ENCODE results near the gene VWA5B2. TPM values are rescaled to one million over a fixed set of nuclear protein-coding genes. Genes with fewer than 3 reads are reported as not detected.

Gene VWA5B2
- total and polyA plus RNA-seq, 9 of the 15 experiments (the other 6 are each of a cell fraction or from before 2014, with no cell fraction given): 0.04 TPM; not detected in 8

DNA sequence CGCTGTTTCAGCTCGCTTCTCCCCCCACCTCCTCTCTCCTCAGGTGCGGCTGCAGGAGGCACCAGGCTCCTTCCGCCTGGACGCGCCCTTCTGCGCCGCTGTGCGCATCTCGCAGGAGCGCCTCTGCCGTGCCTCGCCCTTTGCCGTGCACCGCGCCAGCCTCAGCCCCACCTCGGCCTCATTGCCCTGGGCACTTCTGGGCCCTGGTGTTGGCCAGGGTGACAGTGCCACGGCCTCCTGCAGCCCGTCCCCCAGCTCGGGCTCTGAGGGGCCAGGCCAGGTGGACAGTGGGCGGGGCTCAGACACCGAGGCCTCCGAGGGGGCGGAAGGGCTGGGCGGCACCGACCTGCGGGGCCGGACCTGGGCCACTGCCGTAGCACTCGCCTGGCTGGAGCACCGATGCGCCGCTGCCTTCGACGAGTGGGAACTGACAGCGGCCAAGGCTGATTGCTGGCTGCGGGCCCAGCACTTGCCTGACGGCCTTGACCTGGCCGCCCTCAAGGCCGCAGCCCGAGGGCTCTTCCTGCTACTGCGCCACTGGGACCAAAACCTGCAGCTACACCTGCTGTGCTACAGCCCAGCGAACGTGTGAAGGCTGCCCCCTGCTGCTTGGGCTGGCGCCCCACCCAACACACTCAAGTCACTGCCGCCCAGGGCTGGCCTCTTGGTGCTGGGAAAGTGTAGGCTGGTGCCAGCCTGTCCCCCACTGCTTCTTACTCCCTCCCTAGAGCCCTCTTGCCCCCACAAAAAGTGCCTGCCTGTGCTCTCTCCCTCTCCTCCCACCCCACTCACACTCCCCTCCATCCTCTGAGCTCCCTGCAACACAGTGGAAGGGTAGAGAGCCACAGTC is 12.3 kb downstream of the VWA5B2 start (continued):
- TF ChIP-seq, protein P1, sequence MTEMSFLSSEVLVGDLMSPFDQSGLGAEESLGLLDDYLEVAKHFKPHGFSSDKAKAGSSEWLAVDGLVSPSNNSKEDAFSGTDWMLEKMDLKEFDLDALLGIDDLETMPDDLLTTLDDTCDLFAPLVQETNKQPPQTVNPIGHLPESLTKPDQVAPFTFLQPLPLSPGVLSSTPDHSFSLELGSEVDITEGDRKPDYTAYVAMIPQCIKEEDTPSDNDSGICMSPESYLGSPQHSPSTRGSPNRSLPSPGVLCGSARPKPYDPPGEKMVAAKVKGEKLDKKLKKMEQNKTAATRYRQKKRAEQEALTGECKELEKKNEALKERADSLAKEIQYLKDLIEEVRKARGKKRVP (CRISPR knock-in tag; IDR thresholded peaks at IDR 0.05): no peak
- TF ChIP-seq RB1 (IDR thresholded peaks at IDR 0.05; ENCODE audit: low read depth) (peak; percentile 66), HCFC1 (IDR thresholded peaks at IDR 0.05; ENCODE audit: low read depth, low read length) (peak; percentile 44; the same call in 1 of the 2 replicates), ZNF584 (CRISPR knock-in tag; IDR thresholded peaks at IDR 0.05; ENCODE audit: low read depth) (no peak), NRF1 (conservative IDR thresholded peaks at IDR 0.05 in 1 of 2, IDR thresholded peaks at IDR 0.05 in 1 of 2) (peak; percentile 45 to 66), SUPT5H (IDR thresholded peaks at IDR 0.05) (peak; percentile 69; the same call in 1 of the 2 replicates), CCAR2 (IDR thresholded peaks at IDR 0.05; ENCODE audit: low read depth, low read length) (no peak), KLF10 (CRISPR knock-in tag; IDR thresholded peaks at IDR 0.05) (no peak), CBFA2T3 (IDR thresholded peaks at IDR 0.05) (0 out of 2 replicates have a peak, but pooled peaks have one; percentile 8), FOXM1 (IDR thresholded peaks at IDR 0.05; ENCODE audit: low read depth) (no peak), FOXM1 (CRISPR knock-in tag; IDR thresholded peaks at IDR 0.05; ENCODE audit: low read depth) (no peak), CBX1 (IDR thresholded peaks at IDR 0.05; ENCODE audit: low read depth) (no peak), ARID1B (IDR thresholded peaks at IDR 0.05) (peak; percentile 38; the same call in 1 of the 2 replicates), GABPB1 (CRISPR knock-in tag; IDR thresholded peaks at IDR 0.05) (peak; percentile 48; the same call in 1 of the 2 replicates), SP2 (IDR thresholded peaks at IDR 0.05; ENCODE audit: extremely low read depth, low read depth, low read length, poor library complexity, severe bottlenecking) (no peak), RAD21 (CRISPR knock-in tag; conservative IDR thresholded peaks at IDR 0.05 in 1 of 2, IDR thresholded peaks at IDR 0.05 in 1 of 2) (peak; percentile 59 to 85), RBFOX2 (IDR thresholded peaks at IDR 0.05; ENCODE audit: low read depth, low read length) (peak; percentile 59), CREM (IDR thresholded peaks at IDR 0.05; ENCODE audit: low read depth) (peak; percentile 43; the same call in 1 of the 2 replicates), STAG1 (CRISPR knock-in tag; IDR thresholded peaks at IDR 0.05; ENCODE audit: borderline replicate concordance) (peak; percentile 84), EZH2 (IDR thresholded peaks at IDR 0.05; ENCODE audit: borderline replicate concordance, low read depth, low read length) (no peak)
- TF ChIP-seq, protein P2, sequence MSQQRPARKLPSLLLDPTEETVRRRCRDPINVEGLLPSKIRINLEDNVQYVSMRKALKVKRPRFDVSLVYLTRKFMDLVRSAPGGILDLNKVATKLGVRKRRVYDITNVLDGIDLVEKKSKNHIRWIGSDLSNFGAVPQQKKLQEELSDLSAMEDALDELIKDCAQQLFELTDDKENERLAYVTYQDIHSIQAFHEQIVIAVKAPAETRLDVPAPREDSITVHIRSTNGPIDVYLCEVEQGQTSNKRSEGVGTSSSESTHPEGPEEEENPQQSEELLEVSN (IDR thresholded peaks at IDR 0.05; ENCODE audit: borderline replicate concordance in 1 of 2, extremely low read depth in 1 of 2, insufficient read depth in 1 of 2, insufficient read length in 1 of 2, low read depth in 1 of 2, low read length in 1 of 2, poor library complexity in 1 of 2, severe bottlenecking in 1 of 2): peak in 1 of 2 experiments; percentile 38
- TF ChIP-seq, protein P3, sequence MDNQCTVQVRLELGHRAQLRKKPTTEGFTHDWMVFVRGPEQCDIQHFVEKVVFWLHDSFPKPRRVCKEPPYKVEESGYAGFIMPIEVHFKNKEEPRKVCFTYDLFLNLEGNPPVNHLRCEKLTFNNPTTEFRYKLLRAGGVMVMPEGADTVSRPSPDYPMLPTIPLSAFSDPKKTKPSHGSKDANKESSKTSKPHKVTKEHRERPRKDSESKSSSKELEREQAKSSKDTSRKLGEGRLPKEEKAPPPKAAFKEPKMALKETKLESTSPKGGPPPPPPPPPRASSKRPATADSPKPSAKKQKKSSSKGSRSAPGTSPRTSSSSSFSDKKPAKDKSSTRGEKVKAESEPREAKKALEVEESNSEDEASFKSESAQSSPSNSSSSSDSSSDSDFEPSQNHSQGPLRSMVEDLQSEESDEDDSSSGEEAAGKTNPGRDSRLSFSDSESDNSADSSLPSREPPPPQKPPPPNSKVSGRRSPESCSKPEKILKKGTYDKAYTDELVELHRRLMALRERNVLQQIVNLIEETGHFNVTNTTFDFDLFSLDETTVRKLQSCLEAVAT (IDR thresholded peaks at IDR 0.05): no peak

Data from K562 (cell line).